ENCODE data around the gene CCDC71.
A peak's percentile ranks its signal among the peaks of the same experiment; 100 is the strongest.

The CCDC71 gene

DNA sequence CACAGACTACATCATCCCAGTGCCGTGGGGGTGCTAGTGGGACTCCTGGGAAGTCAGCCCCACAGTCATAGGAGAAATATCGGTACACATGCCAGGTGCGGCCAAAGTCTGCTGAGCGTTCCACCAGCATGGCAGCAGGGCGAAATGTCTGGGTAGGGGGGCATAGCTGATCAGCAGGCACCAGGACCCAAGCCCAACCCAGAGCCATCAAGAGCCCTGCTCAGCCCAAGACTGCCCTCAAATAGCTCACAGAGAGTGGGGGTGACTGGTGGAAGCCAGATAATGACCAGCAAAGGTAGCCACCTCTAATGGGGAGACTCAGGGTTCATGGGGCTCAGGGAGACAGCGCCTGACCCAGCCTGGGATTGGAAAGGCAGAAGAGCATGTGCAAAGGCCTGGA lies 34.6 kb downstream of the CCDC71 start:
- Mint-ChIP-seq H3K4me1 (peaks cover 6% of the 10 kb centered on the region), H3K36me3 (no peaks in the 10 kb centered on the region), H3K9me3 (no peaks in the 10 kb centered on the region), H3K27ac (no peak overlapping the region), H3K27me3 (peaks cover 23% of the 10 kb centered on the region), H3K4me3 (no peak overlapping the region)
- ATAC-seq (ENCODE audit: low read depth) (no peak), DNase-seq (ENCODE audit: low spot score in 2 of 2) (no peak)

DNA sequence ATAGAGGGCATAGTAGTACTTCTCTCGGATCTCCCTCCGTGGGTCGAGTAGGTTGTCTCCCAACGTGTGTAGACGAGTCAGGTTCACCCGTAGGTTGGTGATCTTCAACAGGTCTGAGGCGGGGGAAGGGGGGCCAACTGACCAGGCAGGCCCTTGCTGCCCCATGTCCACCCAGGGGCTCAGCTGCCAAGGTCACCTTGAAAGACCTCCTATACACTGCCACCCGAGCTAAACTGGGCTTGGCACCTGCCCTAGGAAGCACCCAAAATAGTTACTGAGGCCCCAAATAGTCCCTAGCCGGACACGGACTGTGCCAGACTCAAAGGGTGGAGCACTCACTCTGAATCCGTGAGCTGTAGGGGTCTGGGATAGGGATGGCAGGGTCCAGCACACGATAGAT lies 35.1 kb downstream of the CCDC71 start:
- no peak for ATAC-seq (ENCODE audit: low read depth)
- no peak overlapping the region for H3K27ac Mint-ChIP-seq
- H3K9me3 Mint-ChIP-seq: no peaks in the 10 kb centered on the region
- no peaks in the 10 kb centered on the region for H3K36me3 Mint-ChIP-seq
- peaks cover 22% of the 10 kb centered on the region for H3K27me3 Mint-ChIP-seq
- DNase-seq (ENCODE audit: low spot score in 2 of 2): no peak
- H3K4me3 Mint-ChIP-seq: no peak overlapping the region
- peaks cover 6% of the 10 kb centered on the region for H3K4me1 Mint-ChIP-seq

DNA sequence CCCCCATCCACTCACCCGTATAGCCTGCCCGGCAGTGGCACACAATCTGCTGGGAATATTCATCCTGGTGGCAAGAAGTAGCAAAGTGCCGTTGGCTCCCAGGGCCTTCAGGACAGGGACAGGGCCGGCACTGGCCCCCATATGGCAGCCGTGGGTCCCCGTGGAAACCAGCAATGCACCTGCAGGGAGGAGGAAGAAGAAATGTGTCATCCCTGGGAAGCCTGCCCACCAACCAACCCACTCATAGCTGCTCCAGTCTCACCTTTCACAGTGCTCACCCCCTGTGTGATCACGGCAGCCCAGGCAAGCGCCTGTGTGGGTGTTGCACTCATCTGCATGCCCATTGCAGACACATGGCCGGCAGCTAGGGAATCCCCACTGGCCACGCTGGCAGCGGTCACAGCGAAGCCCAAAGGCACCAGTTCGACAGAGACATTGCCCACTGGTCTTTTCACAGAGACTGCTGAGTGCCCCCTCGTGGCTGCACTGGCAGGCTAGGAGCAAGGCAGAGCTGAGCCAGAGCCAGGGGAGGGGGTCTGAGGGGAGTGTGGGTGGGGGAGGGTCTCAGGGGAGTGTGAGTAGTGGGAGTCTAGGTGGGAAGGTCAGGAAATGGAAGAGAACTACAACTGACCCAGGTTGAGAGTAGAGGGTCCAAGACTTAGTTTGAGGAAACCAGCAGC lies 41.0 kb downstream of the CCDC71 start:
- ATAC-seq (ENCODE audit: low read depth) (no peak), DNase-seq (ENCODE audit: low spot score in 2 of 2) (no peak)
- Mint-ChIP-seq H3K27ac (no peak overlapping the region), H3K4me1 (peaks cover 4% of the 10 kb centered on the region), H3K9me3 (no peaks in the 10 kb centered on the region), H3K4me3 (no peak overlapping the region), H3K36me3 (no peaks in the 10 kb centered on the region), H3K27me3 (peaks cover 4% of the 10 kb centered on the region)

DNA sequence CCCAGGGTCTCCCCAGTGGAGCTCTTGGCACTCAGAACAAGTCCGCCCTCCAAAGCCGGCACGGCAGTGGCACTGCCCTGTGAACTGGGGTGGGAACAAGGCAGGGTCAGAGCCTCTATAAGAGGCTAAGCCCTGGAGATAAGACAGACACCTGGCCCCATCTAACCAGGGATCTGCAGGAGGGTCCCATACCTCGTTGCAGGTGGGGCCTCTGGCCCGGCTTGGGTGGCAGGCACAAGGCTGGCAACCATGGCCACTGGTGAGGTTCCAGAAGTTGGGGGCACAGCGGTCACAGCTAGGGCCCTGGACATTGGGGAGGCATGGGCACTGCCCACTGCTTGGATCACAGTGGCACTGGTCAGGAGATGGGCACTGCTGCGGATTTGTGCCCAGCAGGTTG lies 41.9 kb downstream of the CCDC71 start:
- Mint-ChIP-seq H3K27me3 (peaks cover under 1% of the 10 kb centered on the region), H3K9me3 (no peaks in the 10 kb centered on the region), H3K4me3 (no peak overlapping the region), H3K36me3 (no peaks in the 10 kb centered on the region), H3K27ac (no peak overlapping the region), H3K4me1 (peaks cover 4% of the 10 kb centered on the region)
- ATAC-seq (ENCODE audit: low read depth) (no peak), DNase-seq (ENCODE audit: low spot score in 2 of 2) (no peak)

DNA sequence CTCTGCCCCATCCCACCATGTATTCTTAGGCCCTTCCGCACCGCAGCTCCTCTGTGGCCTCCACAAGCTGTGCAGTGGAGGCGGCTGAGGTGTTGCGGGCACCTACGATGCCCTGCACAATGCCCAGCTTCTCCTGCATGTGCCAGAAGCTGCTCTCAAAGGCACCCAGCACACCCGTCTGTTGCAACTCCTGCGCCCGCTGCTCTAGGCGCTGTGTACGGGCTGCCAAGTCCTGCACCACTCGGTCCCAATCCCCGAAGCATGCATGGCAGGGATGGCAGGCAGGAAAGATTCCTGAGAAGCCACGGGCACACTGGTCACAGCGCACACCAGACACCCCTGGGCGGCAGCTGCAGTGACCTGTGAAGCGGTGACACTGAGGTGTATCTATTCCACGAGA lies 42.4 kb downstream of the CCDC71 start:
- DNase-seq (ENCODE audit: low spot score in 2 of 2) (no peak), ATAC-seq (ENCODE audit: low read depth) (no peak)
- H3K36me3 Mint-ChIP-seq: no peaks in the 10 kb centered on the region
- no peak overlapping the region for H3K27ac Mint-ChIP-seq
- no peaks in the 10 kb centered on the region for H3K9me3 Mint-ChIP-seq
- H3K4me1 Mint-ChIP-seq: peaks cover 4% of the 10 kb centered on the region
- no peaks in the 10 kb centered on the region for H3K27me3 Mint-ChIP-seq
- no peak overlapping the region for H3K4me3 Mint-ChIP-seq

DNA sequence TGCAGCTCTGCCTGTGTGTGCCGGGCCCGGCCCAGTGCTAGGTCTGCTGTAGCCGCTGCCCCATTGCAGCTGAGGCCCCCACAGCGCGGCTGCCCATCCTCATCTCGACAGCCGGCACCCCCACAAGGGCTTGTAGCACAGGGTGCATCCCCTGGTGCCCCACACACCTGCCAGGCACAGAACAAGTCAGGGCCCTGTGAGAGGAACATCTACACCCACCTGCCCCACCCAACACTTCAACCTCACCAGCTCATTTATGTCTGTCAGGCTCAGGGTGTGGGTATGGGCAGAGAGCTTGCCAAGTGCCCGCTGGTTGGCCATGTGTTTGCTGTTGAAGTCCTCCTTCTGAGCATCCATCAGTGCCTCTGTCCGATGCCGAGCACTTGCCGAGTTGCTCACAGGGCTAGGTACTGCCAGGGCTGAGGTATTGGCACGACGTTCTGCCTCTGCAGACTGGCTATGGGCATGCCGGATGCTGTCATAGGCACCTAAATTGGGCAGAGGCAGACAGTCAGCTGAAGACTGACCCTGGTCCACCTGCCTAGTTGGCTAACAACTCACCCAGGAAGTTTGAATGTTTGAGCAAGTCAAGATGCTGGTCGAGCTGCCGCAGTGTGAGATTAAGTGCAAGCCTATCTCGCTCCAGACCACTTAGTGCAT lies 43.1 kb downstream of the CCDC71 start:
- peaks cover 4% of the 10 kb centered on the region for H3K4me1 Mint-ChIP-seq
- H3K4me3 Mint-ChIP-seq: peak overlapping the region; percentile 27
- no peak overlapping the region for H3K27ac Mint-ChIP-seq
- DNase-seq (ENCODE audit: low spot score in 2 of 2) (no peak), ATAC-seq (ENCODE audit: low read depth) (no peak)
- no peaks in the 10 kb centered on the region for H3K36me3 Mint-ChIP-seq
- no peaks in the 10 kb centered on the region for H3K27me3 Mint-ChIP-seq
- no peaks in the 10 kb centered on the region for H3K9me3 Mint-ChIP-seq

DNA sequence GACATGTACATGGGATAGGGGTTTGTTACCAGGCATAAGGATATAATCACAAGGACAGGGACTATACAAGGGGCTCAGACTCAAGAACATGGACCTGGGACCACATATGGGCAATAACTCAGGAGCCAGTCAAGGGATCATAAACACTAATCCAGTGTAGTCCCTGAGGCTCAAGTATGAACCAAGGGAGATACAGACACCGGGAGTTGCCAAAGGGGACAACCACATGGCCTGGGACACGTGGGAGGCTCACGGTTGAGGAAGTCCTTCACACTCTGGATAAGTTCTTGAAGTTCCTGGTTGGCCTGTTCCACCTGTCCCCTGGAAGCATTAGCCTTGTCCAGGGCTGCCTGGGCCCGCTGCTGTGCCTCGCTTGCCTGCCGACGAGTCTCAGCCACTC lies 43.7 kb downstream of the CCDC71 start:
- Mint-ChIP-seq H3K4me1 (peaks cover 4% of the 10 kb centered on the region), H3K4me3 (peak overlapping the region; percentile 83), H3K9me3 (no peaks in the 10 kb centered on the region), H3K27me3 (no peaks in the 10 kb centered on the region), H3K27ac (no peak overlapping the region), H3K36me3 (peaks cover 4% of the 10 kb centered on the region)
- no peak for DNase-seq (ENCODE audit: low spot score in 2 of 2)
- ATAC-seq (ENCODE audit: low read depth): no peak

DNA sequence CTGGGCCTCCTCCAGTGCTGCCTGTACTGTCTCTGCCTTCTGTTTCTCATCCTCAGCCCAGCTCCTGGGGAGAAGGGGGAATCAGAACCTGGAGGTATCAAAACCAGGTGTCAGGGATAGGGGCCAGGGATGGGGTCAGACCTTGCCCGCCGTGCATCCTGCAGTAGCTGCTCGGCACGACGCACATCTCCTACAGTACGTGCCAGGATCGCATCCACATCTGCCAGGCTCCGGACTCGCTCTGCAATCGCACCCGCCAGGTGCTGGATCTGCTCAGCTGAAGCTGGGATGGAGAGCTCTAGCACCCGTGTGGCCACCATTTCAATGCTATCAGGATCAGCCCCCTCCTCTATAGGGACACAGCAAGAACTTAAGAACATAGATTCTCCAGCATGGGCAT lies 44.1 kb downstream of the CCDC71 start:
- Mint-ChIP-seq H3K36me3 (peaks cover 6% of the 10 kb centered on the region), H3K9me3 (no peaks in the 10 kb centered on the region), H3K27ac (peak overlapping the region; percentile 84), H3K4me3 (peak overlapping the region; percentile 83), H3K27me3 (no peaks in the 10 kb centered on the region), H3K4me1 (peaks cover 4% of the 10 kb centered on the region)
- DNase-seq (ENCODE audit: low spot score in 2 of 2) (no peak), ATAC-seq (ENCODE audit: low read depth) (no peak)

DNA sequence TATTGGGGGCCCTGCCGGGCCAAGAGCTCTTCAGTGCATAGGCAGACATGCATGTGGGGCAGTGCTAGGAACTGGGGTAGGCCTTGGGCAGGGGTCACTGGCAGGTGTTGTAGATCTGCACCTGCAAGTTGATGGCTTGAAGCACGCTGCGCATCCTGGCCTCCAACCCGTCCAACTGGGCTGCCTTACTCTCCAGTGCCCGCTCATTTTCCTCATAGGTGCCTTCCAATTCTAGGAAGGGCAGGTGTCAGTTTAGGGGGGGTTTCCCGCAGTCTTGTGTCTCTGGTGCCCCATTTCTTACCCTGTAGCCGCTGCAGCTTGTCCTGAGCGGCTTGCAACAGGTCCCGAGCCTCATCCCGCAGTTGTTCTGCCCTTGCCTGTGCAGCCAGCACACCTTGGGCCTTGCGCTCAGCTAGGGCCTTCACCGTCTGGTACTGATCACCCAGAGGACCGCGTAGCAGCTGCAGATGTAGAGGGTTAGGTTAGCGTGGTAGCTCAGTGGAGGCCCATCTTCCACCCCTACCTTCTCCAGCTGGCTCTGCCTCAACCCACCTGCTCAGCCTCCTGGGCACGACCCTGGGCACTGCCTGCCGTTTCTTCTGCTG lies 44.9 kb downstream of the CCDC71 start:
- H3K4me3 Mint-ChIP-seq: peak overlapping the region; percentile 83
- H3K36me3 Mint-ChIP-seq: peaks cover 9% of the 10 kb centered on the region
- H3K4me1 Mint-ChIP-seq: peaks cover 4% of the 10 kb centered on the region
- DNase-seq (ENCODE audit: low spot score in 2 of 2) (no peak), ATAC-seq (ENCODE audit: low read depth) (no peak)
- H3K27me3 Mint-ChIP-seq: no peaks in the 10 kb centered on the region
- H3K9me3 Mint-ChIP-seq: no peaks in the 10 kb centered on the region
- H3K27ac Mint-ChIP-seq: peak overlapping the region; percentile 84

DNA sequence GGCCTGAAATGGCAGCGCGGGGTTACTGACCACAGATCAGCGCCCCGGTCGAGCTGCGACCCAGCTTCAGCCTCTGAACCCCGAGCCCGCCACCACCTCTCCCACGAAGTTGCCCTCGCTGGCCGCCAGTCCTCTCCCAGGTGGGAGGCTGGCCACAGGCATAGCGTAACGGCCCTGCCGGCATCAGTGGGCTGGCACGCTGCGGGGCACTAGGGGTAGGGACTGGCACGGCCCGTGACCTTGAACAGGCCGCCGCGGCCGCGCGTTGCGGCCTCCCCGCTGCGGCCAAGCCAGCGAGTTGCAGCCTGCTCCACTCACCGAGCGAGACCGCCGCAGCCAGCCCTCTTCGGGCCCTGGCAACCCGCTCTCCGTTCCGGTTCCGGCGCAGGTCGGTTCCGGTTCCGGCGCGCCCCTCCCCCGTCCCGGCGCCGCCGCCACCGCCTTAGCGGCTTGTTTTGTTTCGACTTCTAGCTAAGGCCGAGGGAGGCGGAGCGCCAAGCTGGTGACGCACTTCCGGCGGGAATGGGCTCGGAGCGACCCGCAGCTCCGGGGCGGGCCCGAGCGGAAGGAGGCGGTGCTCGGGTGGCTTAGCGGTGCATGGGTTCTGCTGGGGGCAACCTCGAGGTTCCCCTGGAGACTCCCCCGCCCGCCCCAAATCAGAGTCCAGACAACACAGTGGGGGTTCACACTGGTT lies 45.5 kb downstream of the CCDC71 start, which contains the start of gene USP19:
USP19 (minus strand) TSS at position 386 of the 694 bp plus-strand sequence. CDS start 1,678 bp downstream, outside the sequence.
- peak within 1 kb of the TSS; percentile 83 for H3K4me3 Mint-ChIP-seq
- H3K27me3 Mint-ChIP-seq: no peaks in the 10 kb centered on the region
- peak; percentile 90 to 93 for DNase-seq (ENCODE audit: low spot score in 2 of 2)
- peak; percentile 93 for ATAC-seq (ENCODE audit: low read depth)
- peaks cover 4% of the 10 kb centered on the region for H3K4me1 Mint-ChIP-seq
- no peaks in the 10 kb centered on the region for H3K9me3 Mint-ChIP-seq
- H3K27ac Mint-ChIP-seq: peak within 1 kb of the TSS; percentile 84
- H3K36me3 Mint-ChIP-seq: peaks cover 12% of the 10 kb centered on the region

DNA sequence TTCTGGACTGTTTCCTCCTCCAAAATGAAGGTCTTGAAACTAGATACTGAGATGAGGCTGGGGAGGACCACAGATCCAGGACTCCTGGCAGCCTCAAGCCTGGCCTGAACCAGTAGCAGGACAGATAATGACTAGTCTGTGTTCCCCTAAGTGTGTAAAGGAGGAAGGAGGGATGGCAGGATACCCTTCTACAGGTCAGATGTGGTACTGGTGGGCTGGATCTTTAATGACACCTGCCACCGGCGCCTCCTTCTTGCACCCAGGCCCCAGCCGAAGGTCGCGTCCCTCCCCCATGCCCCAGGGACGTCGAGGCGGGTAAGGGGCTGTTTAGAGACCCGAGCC lies 46.1 kb downstream of the CCDC71 start:
- Mint-ChIP-seq H3K27me3 (no peaks in the 10 kb centered on the region), H3K4me1 (peaks cover 4% of the 10 kb centered on the region), H3K4me3 (peak overlapping the region; percentile 83), H3K27ac (peak overlapping the region; percentile 84), H3K9me3 (no peaks in the 10 kb centered on the region), H3K36me3 (peaks cover 17% of the 10 kb centered on the region)
- no peak for DNase-seq (ENCODE audit: low spot score in 2 of 2)
- peak; percentile 20 for ATAC-seq (ENCODE audit: low read depth)

DNA sequence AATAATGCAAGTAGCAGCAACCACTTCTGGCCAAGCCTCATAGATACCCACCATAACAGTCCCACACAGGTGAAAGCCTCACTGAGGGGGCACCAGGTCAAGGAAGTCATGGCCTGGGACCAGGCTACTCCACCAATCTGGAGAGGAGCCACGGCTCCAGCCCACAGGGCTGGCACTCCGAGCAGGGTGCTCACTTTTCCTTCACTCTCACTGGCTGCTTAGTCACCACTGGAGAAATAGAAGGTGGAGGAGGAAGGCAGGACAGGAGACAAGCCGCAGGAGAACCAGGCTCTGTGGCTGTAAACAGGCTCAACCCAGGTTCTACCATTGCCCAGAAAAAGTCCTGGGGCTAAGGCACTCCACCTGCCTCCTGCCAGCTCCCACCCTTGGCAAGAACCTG lies 46.7 kb downstream of the CCDC71 start:
- Mint-ChIP-seq H3K4me3 (peak overlapping the region; percentile 83), H3K27ac (no peak overlapping the region), H3K4me1 (peaks cover 4% of the 10 kb centered on the region), H3K9me3 (no peaks in the 10 kb centered on the region), H3K27me3 (no peaks in the 10 kb centered on the region), H3K36me3 (peaks cover 19% of the 10 kb centered on the region)
- ATAC-seq (ENCODE audit: low read depth) (no peak), DNase-seq (ENCODE audit: low spot score in 2 of 2) (no peak)

DNA sequence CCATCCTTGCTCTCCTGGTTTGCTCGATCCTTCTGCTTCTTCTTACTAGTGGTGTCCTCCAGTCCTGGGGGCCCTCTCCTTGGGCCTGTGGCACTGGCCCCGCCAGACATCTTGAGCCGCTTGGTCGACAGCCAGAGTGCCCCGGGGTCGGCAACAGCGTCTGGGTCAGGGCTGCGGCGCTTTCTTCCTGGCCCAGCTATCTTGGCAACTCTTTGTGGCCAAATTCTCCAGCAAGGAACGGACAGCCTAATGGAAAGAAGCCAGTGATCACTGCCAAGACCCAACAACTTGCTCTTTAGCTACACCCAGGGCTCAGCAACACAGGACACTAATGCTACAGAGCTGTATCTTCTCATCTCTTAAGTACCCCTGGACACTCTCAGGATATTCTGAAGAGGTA lies 47.1 kb downstream of the CCDC71 start:
- Mint-ChIP-seq H3K4me3 (no peak overlapping the region), H3K27ac (no peak overlapping the region), H3K9me3 (no peaks in the 10 kb centered on the region), H3K36me3 (peaks cover 19% of the 10 kb centered on the region), H3K4me1 (peaks cover 4% of the 10 kb centered on the region), H3K27me3 (no peaks in the 10 kb centered on the region)
- DNase-seq (ENCODE audit: low spot score in 2 of 2): no peak
- ATAC-seq (ENCODE audit: low read depth): no peak

Measured in memory B cell (primary cell).